ENCODE data around the gene SACM1L. TPM values are rescaled to one million over a fixed set of nuclear protein-coding genes. Genes with fewer than 3 reads are reported as not detected.
"Not testable (repeated sequence)": the region's sequence is repeated elsewhere in the genome, so short reads cannot be mapped to it uniquely, and the experiment has no call there.

The SACM1L gene
- total RNA-seq, 1 donor from 2014 or later = 44.1 TPM

DNA sequence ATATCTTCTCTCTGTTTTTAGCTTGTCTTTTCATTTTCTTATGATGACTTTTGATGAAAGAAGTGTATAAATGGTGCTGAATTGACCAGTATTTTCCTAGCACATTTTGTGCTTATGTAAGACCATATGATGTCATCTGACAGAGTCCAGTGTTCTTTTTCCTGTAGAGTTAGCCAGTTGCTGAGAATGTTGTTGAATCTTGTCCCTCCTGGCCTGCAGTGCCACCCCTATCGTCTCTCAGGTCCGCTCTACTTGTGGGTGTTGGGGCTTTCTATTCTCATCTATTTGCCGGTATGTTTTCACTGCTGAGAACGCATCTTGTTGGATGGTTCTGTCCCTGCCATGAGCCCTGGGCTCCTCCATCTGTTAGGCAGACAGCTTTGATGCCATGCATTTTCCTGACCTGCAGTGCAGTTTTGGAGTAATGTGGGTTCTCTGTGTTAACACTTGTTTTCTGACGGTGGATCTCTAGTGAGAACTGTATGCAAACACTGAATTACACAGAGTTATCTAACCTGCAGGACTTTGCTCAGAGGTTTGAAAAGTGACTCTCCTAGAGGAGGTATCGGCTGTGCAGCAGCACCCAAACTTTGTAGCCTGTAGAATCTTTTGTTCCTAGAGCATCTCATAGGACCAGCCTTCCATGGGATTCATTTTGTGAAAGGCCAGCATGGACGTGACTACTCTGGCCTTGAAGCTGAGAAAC, 62.5 kb downstream of the SACM1L start:
- no peak for DNase-seq (ENCODE audit: low read depth, low spot score)
- Mint-ChIP-seq H3K4me1 (no peaks in the 10 kb centered on the region), H3K27me3 (ENCODE audit: low read depth) (no peaks in the 10 kb centered on the region), H3K36me3 (ENCODE audit: low read depth) (peaks cover 6% of the 10 kb centered on the region), H3K4me3 (no peak overlapping the region), H3K9me3 (no peaks in the 10 kb centered on the region), H3K27ac (ENCODE audit: unreplicated experiment) (no peak overlapping the region)
- TF ChIP-seq, protein P1, sequence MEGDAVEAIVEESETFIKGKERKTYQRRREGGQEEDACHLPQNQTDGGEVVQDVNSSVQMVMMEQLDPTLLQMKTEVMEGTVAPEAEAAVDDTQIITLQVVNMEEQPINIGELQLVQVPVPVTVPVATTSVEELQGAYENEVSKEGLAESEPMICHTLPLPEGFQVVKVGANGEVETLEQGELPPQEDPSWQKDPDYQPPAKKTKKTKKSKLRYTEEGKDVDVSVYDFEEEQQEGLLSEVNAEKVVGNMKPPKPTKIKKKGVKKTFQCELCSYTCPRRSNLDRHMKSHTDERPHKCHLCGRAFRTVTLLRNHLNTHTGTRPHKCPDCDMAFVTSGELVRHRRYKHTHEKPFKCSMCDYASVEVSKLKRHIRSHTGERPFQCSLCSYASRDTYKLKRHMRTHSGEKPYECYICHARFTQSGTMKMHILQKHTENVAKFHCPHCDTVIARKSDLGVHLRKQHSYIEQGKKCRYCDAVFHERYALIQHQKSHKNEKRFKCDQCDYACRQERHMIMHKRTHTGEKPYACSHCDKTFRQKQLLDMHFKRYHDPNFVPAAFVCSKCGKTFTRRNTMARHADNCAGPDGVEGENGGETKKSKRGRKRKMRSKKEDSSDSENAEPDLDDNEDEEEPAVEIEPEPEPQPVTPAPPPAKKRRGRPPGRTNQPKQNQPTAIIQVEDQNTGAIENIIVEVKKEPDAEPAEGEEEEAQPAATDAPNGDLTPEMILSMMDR (conservative IDR thresholded peaks at IDR 0.05) = no peak

DNA sequence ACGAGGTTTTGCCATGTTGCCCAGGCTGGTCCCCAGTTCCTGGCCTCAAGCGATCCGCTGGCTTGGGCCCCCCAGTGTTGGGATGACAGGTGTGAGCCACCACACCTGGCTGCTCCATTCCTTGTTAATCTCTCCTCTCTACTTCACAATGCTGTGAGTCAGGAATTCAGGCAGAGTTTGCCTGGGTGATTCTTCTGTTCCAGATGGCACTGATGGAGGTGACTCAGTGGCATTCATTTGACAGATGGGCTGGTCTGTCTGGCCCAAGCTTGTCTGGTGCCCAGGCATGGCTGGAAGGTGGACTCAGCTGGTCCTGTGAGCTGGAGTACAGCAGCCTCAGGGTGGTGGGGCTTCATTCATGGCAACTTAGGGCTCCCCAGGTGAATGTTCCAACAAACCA, 63.9 kb downstream of the SACM1L start:
- no peak overlapping the region for H3K27ac Mint-ChIP-seq (ENCODE audit: unreplicated experiment)
- H3K4me3 Mint-ChIP-seq = no peak overlapping the region
- peaks cover 6% of the 10 kb centered on the region for H3K36me3 Mint-ChIP-seq (ENCODE audit: low read depth)
- TF ChIP-seq, protein P1 (conservative IDR thresholded peaks at IDR 0.05) = no peak
- no peaks in the 10 kb centered on the region for H3K27me3 Mint-ChIP-seq (ENCODE audit: low read depth)
- no peaks in the 10 kb centered on the region for H3K9me3 Mint-ChIP-seq
- no peak for DNase-seq (ENCODE audit: low read depth, low spot score)
- H3K4me1 Mint-ChIP-seq = no peaks in the 10 kb centered on the region

DNA sequence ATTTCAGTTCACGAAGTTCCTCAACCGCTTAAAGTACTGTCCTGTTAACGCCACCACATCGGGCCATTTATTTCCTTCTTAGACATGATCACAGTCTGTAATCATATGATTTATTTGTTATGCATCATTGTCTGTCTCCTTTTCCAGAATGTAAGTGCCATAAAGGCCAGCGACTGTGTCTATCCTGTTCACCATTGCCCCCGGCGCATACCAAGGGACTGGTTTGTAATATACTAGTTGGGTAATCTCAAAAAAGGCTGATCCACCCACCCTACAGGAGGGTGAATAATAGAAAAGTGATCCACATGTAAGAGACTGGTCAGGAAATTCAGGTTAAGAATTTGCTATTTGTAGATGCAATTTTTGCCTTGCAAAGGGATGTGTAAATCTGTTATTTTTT, 65.3 kb downstream of the SACM1L start:
- Mint-ChIP-seq H3K4me1 (no peaks in the 10 kb centered on the region), H3K4me3 (no peak overlapping the region), H3K9me3 (no peaks in the 10 kb centered on the region), H3K27me3 (ENCODE audit: low read depth) (no peaks in the 10 kb centered on the region), H3K36me3 (ENCODE audit: low read depth) (no peaks in the 10 kb centered on the region), H3K27ac (ENCODE audit: unreplicated experiment) (no peak overlapping the region)
- TF ChIP-seq, protein P1 (conservative IDR thresholded peaks at IDR 0.05) = no peak
- DNase-seq (ENCODE audit: low read depth, low spot score) = no peak

DNA sequence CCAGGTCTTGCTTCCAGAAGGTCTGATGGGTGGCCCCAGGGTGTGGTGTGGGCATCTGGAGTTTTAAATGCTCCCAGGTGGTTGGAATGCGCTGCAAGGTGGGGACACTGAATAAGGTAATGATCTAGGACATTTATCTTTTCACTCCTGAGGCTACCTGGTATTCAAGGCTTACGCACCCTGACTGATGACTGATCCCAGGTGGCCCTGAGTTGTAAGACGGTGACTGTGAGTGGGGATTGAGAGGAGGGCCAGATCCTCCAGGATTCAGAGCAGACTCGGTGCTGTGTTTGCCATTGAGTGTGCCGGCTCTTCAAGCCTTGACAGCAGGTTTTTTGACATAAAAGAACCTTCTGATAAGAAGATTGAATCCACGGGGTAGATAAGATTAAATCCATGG, 66.9 kb downstream of the SACM1L start:
- no peaks in the 10 kb centered on the region for H3K9me3 Mint-ChIP-seq
- no peak for DNase-seq (ENCODE audit: low read depth, low spot score)
- H3K27ac Mint-ChIP-seq (ENCODE audit: unreplicated experiment) = no peak overlapping the region
- no peaks in the 10 kb centered on the region for H3K4me1 Mint-ChIP-seq
- H3K27me3 Mint-ChIP-seq (ENCODE audit: low read depth) = no peaks in the 10 kb centered on the region
- TF ChIP-seq, protein P1 (conservative IDR thresholded peaks at IDR 0.05) = no peak
- H3K4me3 Mint-ChIP-seq = no peak overlapping the region
- no peaks in the 10 kb centered on the region for H3K36me3 Mint-ChIP-seq (ENCODE audit: low read depth)

DNA sequence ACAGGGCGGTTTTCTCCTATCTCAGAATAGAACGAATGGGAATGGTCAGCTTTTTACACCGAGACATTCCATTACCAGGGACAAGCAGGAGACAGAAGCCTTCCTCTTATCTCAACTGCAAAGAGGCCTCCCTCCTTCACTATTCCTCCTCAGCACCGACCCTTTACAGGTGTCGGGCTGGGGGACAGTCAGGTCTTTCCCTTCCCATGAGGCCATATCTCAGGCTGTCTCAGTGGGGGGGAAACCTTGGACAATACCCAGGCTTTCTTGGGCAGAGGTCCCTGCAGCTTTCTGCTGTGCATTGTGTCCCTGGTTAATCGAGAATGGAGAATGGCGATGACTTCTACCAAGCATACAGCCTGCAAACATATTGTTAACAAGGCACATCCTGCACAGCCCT, 67.9 kb downstream of the SACM1L start:
- not testable (repeated sequence) for H3K36me3 Mint-ChIP-seq (ENCODE audit: low read depth); H3K4me3 Mint-ChIP-seq; H3K9me3 Mint-ChIP-seq; H3K27ac Mint-ChIP-seq (ENCODE audit: unreplicated experiment); H3K4me1 Mint-ChIP-seq; H3K27me3 Mint-ChIP-seq (ENCODE audit: low read depth); DNase-seq (ENCODE audit: low read depth, low spot score)

DNA sequence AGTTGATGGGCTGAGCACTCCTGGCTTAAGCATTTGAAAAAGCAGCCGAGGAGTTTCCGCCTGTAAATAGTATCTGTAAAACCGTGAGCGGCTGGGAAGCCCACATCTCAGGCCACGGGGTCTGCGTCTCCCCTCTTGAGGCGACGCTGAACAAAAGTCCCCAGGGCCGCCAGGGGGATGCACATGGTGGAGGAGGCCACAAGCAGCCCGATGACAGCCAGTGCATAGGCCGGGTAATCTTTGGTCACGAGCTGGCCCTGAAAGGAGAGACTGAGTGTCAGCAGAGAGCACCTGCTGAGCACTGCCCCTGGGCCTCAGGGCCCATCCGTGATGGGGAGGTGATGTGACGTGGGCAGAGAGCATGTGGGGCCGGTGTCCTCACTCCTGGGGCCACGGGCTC, 69.7 kb downstream of the SACM1L start:
- Mint-ChIP-seq H3K27ac (ENCODE audit: unreplicated experiment) (no peak overlapping the region), H3K27me3 (ENCODE audit: low read depth) (no peaks in the 10 kb centered on the region), H3K4me1 (peaks cover 3% of the 10 kb centered on the region), H3K9me3 (peaks cover under 1% of the 10 kb centered on the region), H3K36me3 (ENCODE audit: low read depth) (no peaks in the 10 kb centered on the region), H3K4me3 (no peak overlapping the region)
- no peak for DNase-seq (ENCODE audit: low read depth, low spot score)
- TF ChIP-seq, protein P1 (conservative IDR thresholded peaks at IDR 0.05) = no peak
